HL-60 (cell line): ENCODE measurements around the gene PRRX1.

ENCODE experiments used
- DNase-seq, 2 experiments: peaks; one replicate each; pipeline ENCODE4 v3.0.0-alpha.2; 2010 to 2020; ENCODE audit warnings: low read depth in 1 of 2, low spot score in 1 of 2
- H3K27ac ChIP-seq: fragments of 250-450 bp; sonication (Bioruptor Pico); replicated peaks from 2 replicates; pipeline ENCODE4 v1.5.1; 2020; ENCODE audit warnings: mild to moderate bottlenecking, moderate library complexity
- H3K27me3 ChIP-seq: fragments of 250-450 bp; sonication (Bioruptor Pico); 2 replicates; pipeline ENCODE4 v1.5.1; 2021; ENCODE audit warnings: mild to moderate bottlenecking, moderate library complexity; ENCODE audit not compliant: insufficient read depth, poor library complexity, severe bottlenecking
- H3K4me3 ChIP-seq: replicated peaks from 2 replicates; pipeline ENCODE4 v1.5.1; 2011; ENCODE audit warnings: mild to moderate bottlenecking, control low read depth, low read length; ENCODE audit not compliant: insufficient read depth
- CTCF ChIP-seq: IDR thresholded peaks from one replicate; pipeline ENCODE4 v1.5.1; 2011; ENCODE audit warnings: low read length, control low read depth, inconsistent platforms; ENCODE audit not compliant: insufficient read depth
- GABPA ChIP-seq: IDR thresholded peaks from 2 replicates; pipeline ENCODE4 v1.6.1; 2012; ENCODE audit warnings: low read depth
- POLR2AphosphoS5 ChIP-seq: IDR thresholded peaks from 2 replicates; pipeline ENCODE4 v1.6.1; 2012; ENCODE audit warnings: low read depth
- SPI1 ChIP-seq: IDR thresholded peaks from 2 replicates; pipeline ENCODE4 v1.6.1; 2012; ENCODE audit warnings: low read depth, mild to moderate bottlenecking, borderline replicate concordance
- TF ChIP-seq, protein P1 (sequence below): IDR thresholded peaks from 2 replicates; pipeline ENCODE4 v1.6.1; 2012; ENCODE audit warnings: low read depth; ENCODE audit not compliant: insufficient replicate concordance

The PRRX1 gene

DNA sequence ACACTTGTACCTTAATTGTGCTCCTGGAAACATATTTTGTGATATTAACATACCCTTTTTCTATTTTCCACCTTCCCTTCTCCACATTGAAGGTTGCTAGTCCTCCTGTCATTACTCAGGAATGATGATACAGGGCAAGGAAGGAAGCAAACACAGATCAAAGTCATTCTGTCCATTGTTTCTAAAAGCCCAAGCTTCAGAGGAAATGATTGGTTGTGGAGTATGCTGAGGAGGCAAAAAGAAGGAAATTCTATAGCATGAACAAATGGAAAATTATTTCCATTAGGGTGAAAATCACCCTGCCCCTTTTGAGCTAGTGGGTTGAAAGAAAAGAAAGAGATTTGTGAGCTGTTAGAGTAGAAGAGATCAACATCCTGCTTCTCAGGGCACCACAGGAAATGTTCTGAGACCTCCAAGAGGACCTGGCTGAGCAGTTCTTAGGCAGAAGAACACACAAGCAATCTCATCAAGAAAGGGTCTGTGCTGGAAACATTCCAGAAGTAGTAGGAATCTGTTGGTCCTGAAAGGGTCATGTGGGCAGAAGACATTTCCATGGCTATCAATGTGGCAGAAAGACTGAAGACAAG lies 29.0 kb upstream of the PRRX1 start:
- no peak for DNase-seq
- Histone ChIP-seq H3K4me3 (no peak overlapping the region), H3K27me3 (peaks cover 2% of the 10 kb centered on the region), H3K27ac (no peak overlapping the region)
- TF ChIP-seq CTCF: no peak
- no peak for TF ChIP-seq POLR2AphosphoS5
- TF ChIP-seq SPI1: no peak
- TF ChIP-seq GABPA: no peak
- TF ChIP-seq, protein P1, sequence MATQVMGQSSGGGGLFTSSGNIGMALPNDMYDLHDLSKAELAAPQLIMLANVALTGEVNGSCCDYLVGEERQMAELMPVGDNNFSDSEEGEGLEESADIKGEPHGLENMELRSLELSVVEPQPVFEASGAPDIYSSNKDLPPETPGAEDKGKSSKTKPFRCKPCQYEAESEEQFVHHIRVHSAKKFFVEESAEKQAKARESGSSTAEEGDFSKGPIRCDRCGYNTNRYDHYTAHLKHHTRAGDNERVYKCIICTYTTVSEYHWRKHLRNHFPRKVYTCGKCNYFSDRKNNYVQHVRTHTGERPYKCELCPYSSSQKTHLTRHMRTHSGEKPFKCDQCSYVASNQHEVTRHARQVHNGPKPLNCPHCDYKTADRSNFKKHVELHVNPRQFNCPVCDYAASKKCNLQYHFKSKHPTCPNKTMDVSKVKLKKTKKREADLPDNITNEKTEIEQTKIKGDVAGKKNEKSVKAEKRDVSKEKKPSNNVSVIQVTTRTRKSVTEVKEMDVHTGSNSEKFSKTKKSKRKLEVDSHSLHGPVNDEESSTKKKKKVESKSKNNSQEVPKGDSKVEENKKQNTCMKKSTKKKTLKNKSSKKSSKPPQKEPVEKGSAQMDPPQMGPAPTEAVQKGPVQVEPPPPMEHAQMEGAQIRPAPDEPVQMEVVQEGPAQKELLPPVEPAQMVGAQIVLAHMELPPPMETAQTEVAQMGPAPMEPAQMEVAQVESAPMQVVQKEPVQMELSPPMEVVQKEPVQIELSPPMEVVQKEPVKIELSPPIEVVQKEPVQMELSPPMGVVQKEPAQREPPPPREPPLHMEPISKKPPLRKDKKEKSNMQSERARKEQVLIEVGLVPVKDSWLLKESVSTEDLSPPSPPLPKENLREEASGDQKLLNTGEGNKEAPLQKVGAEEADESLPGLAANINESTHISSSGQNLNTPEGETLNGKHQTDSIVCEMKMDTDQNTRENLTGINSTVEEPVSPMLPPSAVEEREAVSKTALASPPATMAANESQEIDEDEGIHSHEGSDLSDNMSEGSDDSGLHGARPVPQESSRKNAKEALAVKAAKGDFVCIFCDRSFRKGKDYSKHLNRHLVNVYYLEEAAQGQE: no peak

- Histone ChIP-seq H3K27me3 (no peaks in the 10 kb centered on the region), H3K27ac (no peak overlapping the region), H3K4me3 (no peak overlapping the region)
- no peak for TF ChIP-seq GABPA
- TF ChIP-seq, protein P1: no peak
- TF ChIP-seq CTCF: no peak
- no peak for TF ChIP-seq POLR2AphosphoS5
- no peak for TF ChIP-seq SPI1
- DNase-seq: no peak
These were observed 23.4 kb upstream of the PRRX1 start for GRCh38 chr1:170640581-170640980.

DNA sequence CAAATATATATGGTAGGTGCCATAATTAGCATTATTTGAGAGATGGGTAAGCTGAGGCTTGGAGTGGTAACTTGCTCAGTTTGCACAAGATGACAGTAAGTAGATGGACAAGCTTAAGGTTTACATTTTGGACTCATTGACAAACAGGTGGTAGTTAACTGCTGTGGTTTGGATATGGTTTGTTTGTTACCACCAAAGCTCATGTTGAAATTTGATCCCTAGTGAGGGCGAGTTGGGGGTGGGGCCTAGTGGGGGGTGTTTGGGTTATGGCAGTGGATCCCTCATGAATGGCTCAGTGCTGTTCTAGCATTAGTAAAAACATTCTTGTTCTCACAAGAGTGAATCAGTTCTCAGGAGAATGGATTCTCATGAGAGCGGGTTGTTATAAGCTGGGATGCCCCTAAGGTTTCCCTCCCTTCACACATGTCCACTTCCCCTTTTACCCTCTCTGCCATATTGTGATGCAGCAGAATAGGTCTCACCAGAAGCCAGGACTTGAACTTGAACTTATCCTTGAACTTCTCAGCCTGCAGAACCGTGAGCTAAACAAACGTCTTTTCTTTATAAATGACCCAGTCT lies 6.6 kb upstream of the PRRX1 start:
- DNase-seq: no peak
- peaks cover 25% of the 10 kb centered on the region for H3K27me3 ChIP-seq

More for the DNA sequence above, 6.6 kb upstream of the PRRX1 start:
- Histone ChIP-seq H3K27ac (no peak overlapping the region), H3K4me3 (no peak overlapping the region)
- peak; percentile 37; the same call in 1 of the 2 replicates for TF ChIP-seq SPI1
- TF ChIP-seq, protein P1: no peak
